Lower leg skin (tissue), 4 donors: ENCODE results near the gene PCDH9. TPM values are rescaled to one million over a fixed set of nuclear protein-coding genes. Genes with fewer than 3 reads are reported as not detected.

ENCODE experiments used
- DNase-seq, 2 donors: peaks; one replicate each; pipeline ENCODE4 v3.0.0-alpha.2; 2019; ENCODE audit warnings: low spot score in 2 of 2
- H3K4me3 ChIP-seq: fragments of 200-600 bp; sonication (generic); 2 replicates; pipeline ENCODE4 v1.5.1; 2017; ENCODE audit warnings: mild to moderate bottlenecking, low read depth; ENCODE audit not compliant: poor library complexity, severe bottlenecking
- CTCF ChIP-seq, 3 donors: fragments of 450-650 bp; IDR thresholded peaks; one replicate each; pipeline ENCODE4 v1.5.1; 2016; ENCODE audit warnings: antibody characterized with exemption in 3 of 3, mild to moderate bottlenecking in 3 of 3, moderate library complexity in 2 of 3
- POLR2A ChIP-seq, 2 donors: fragments of 450-650 bp; IDR thresholded peaks; one replicate each; pipeline ENCODE4 v1.6.1; 2016 to 2017; ENCODE audit warnings: antibody characterized with exemption in 2 of 2, mild to moderate bottlenecking in 1 of 2, moderate library complexity in 1 of 2
- WGBS, 2 donors: methylation state at CpG; one replicate each; pipeline ENCODE4 v1.1.5; 2018; 5-methylcytosine and 5-hydroxymethylcytosine counted together
- intact Hi-C: fragments of 100-400 bp; cut with DNase I; formaldehyde crosslinking; loops from one replicate; pipeline ENCODE4 v1.15.0; 2023; ENCODE audit warnings: low total_unique reads
- total RNA-seq, 4 donors: library from RNA; depleted of rRNA; stranded (reverse); fragments of >200 nt; gene quantifications; one replicate each; pipeline ENCODE4 v1.1.0, GENCODE V29; 2016

The PCDH9 gene
- total RNA-seq, 4 donors from 2014 or later, result 0.21 to 0.84 (median 0.36) TPM

- 69 to 78% methylated on average over 8 of the region's 8 CpGs for WGBS, 2 donors
- no peak for TF ChIP-seq CTCF (IDR thresholded peaks at IDR 0.05)
- no peak for TF ChIP-seq POLR2A (IDR thresholded peaks at IDR 0.05)
- intact Hi-C loops, result no loop called here
- no peak for DNase-seq
- no peak overlapping the region for H3K4me3 ChIP-seq
These were observed 884.2 kb downstream of the PCDH9 start for GRCh38 chr13:66345971-66346370.

GRCh38 chr13:66345518-66345810 is 884.7 kb downstream of the PCDH9 start:
- 78 to 80% methylated on average over 6 of the region's 6 CpGs for WGBS, 2 donors
- no peak for DNase-seq
- TF ChIP-seq POLR2A (IDR thresholded peaks at IDR 0.05) (no peak), CTCF (IDR thresholded peaks at IDR 0.05) (no peak)
- H3K4me3 ChIP-seq, result no peak overlapping the region
- intact Hi-C loops, result no loop called here

- intact Hi-C loops, result no loop called here
- no peak for DNase-seq
- TF ChIP-seq CTCF (IDR thresholded peaks at IDR 0.05) (no peak), POLR2A (IDR thresholded peaks at IDR 0.05) (no peak)
- no peak overlapping the region for H3K4me3 ChIP-seq
- 47 to 52% methylated on average over 4 of the region's 4 CpGs for WGBS, 2 donors
These were observed 885.2 kb downstream of the PCDH9 start for GRCh38 chr13:66344805-66345517.

GRCh38 chr13:66343224-66343828 is 886.8 kb downstream of the PCDH9 start:
- intact Hi-C loops, result no loop called here
- 90% methylated on average over 9 of the region's 9 CpGs for WGBS, 2 donors

DNA sequence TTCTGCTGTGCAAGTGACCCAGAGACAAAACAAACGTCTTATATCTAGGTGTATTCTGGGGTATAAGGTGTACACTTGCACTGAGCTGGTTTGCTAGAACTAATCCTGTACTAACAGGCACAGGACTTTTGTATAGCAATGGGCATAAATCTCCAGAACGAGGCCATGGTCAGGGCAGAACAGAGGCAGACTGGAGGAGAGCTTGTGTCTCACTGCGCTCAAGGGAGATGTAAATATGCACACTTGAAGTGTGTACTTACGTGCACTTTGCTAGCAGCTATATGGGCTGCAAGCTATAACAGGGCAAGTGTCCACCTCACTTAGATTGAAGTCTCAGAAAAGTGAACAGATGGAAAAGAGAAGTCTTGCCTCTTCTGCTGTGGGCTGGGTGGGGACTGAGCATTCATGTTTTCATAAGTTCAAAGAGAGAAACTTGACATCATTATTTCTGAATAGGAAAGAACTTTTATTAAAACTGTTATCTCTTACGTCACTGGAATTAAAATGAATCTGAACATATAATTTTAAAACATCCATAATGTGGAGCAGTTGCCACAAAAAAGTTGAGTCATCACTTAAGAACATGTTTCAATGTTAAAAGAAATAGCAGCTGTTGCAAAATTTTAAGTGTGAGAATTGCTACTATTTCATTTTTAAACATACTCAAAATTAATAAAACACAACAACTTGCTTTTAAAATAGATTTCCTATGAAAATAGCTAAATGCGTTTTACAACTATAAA is 888.3 kb downstream of the PCDH9 start:
- H3K4me3 ChIP-seq, result no peak overlapping the region
- DNase-seq, result no peak
- intact Hi-C loops, result no loop called here
- no peak for TF ChIP-seq CTCF (IDR thresholded peaks at IDR 0.05)
- TF ChIP-seq POLR2A (IDR thresholded peaks at IDR 0.05), result no peak
- WGBS, 2 donors, result 80% methylated on average over 6 of the region's 6 CpGs

More at GRCh38 chr13:66343224-66343828, 886.8 kb downstream of the PCDH9 start:
- TF ChIP-seq POLR2A (IDR thresholded peaks at IDR 0.05), result no peak
- no peak for TF ChIP-seq CTCF (IDR thresholded peaks at IDR 0.05)
- DNase-seq, result no peak
- no peak overlapping the region for H3K4me3 ChIP-seq
